T-cell (primary cell): Measurements from ENCODE around the gene SEPTIN6. TPM values are rescaled to one million over a fixed set of nuclear protein-coding genes. Genes with fewer than 3 reads are reported as not detected.

ENCODE experiments used
- ATAC-seq, 4 experiments: fragments of 200-7000 bp in 3 of 4; fragments of 150-1000 bp in 1 of 4; cut with Tn5 transposase; replicated peaks in 1 of 4; 1 replicate in 3 of 4; 2 replicates in 1 of 4; pipeline ENCODE4 v1.10.0; 2021; ENCODE audit warnings: moderate library complexity in 3 of 4, mild to moderate bottlenecking in 2 of 4, moderate number of reproducible peaks in 1 of 4
- CTCF ChIA-PET, 2 donors: fragments of 300-600 bp; sonication (Branson Sonifier 250); formaldehyde crosslinking; loops; one replicate each; lab custom pipeline; 2022; ENCODE audit warnings: antibody characterized with exemption in 2 of 2; lab: Charles Lee
- POLR2A ChIA-PET, 2 donors: fragments of 300-600 bp; sonication (Branson Sonifier 250); formaldehyde crosslinking; loops; one replicate each; lab custom pipeline; 2022; ENCODE audit warnings: antibody characterized with exemption in 2 of 2; lab: Charles Lee
- DNase-seq, 35 experiments: peaks; one replicate each; pipeline versions ENCODE4 v3.0.0 to v3.0.0-alpha.2; 2013 to 2023
- H3K27ac ChIP-seq: one replicate; pipeline ENCODE4 v1.5.1; 2013; ENCODE audit warnings: low read length
- H3K27me3 ChIP-seq, 2 experiments: replicated peaks in 1 of 2; 1 replicate in 1 of 2; 2 replicates in 1 of 2; pipeline versions ENCODE4 v1.6.1 to v1.7.0; 2013; ENCODE audit warnings: low read length in 1 of 2, mixed read lengths in 1 of 2; ENCODE audit not compliant: control insufficient read depth in 2 of 2, insufficient read depth in 2 of 2; ENCODE audit errors: extremely low read depth in 1 of 2
- H3K36me3 ChIP-seq, 2 donors: 1 replicate in 1 of 2; 2 replicates in 1 of 2; pipeline versions ENCODE4 v1.6.1 to v1.7.0; 2013; ENCODE audit warnings: low read length in 1 of 2; ENCODE audit not compliant: control insufficient read depth in 2 of 2, insufficient read depth in 1 of 2; ENCODE audit errors: extremely low read depth in 1 of 2
- H3K4me1 ChIP-seq, 2 experiments: 1 replicate in 1 of 2; 2 replicates in 1 of 2; pipeline versions ENCODE4 v1.6.1 to v1.7.0; 2013; ENCODE audit warnings: low read length in 2 of 2, mixed read lengths in 1 of 2; ENCODE audit not compliant: insufficient read depth in 2 of 2, control insufficient read depth in 1 of 2; ENCODE audit errors: extremely low read depth in 1 of 2
- H3K4me3 ChIP-seq, 2 donors: 1 replicate in 1 of 2; 2 replicates in 1 of 2; pipeline versions ENCODE4 v1.5.1 to v1.7.0; 2013; ENCODE audit warnings: mild to moderate bottlenecking in 2 of 2, low read length in 1 of 2, moderate library complexity in 1 of 2; ENCODE audit not compliant: control insufficient read depth in 1 of 2; ENCODE audit errors: extremely low read depth in 1 of 2
- H3K9me3 ChIP-seq: 2 replicates; pipeline ENCODE4 v1.7.0; 2013
- H3K27ac Mint-ChIP-seq, 2 donors: one replicate each; pipeline ENCODE4 v1.8.0; 2020 to 2021; ENCODE audit warnings: mild to moderate bottlenecking in 2 of 2, mixed read lengths in 2 of 2
- H3K27me3 Mint-ChIP-seq, 2 donors: one replicate each; pipeline ENCODE4 v1.8.0; 2021 to 2022; ENCODE audit warnings: mixed read lengths in 2 of 2
- H3K36me3 Mint-ChIP-seq: one replicate; pipeline ENCODE4 v1.8.0; 2021; ENCODE audit warnings: mixed read lengths
- H3K4me1 Mint-ChIP-seq, 3 donors: one replicate each; pipeline ENCODE4 v1.8.0; 2020 to 2022; ENCODE audit warnings: mixed read lengths in 3 of 3, mild to moderate bottlenecking in 1 of 3
- H3K4me3 Mint-ChIP-seq, 3 donors: one replicate each; pipeline ENCODE4 v1.8.0; 2020 to 2022; ENCODE audit warnings: mild to moderate bottlenecking in 3 of 3, mixed read lengths in 3 of 3, moderate library complexity in 3 of 3
- H3K9me3 Mint-ChIP-seq, 3 donors: one replicate each; pipeline ENCODE4 v1.8.0; 2020 to 2022; ENCODE audit warnings: mixed read lengths in 3 of 3
- WGBS: methylation state at CpG from one replicate; pipeline ENCODE4 v1.1.5; 2013; ENCODE audit warnings: missing lambda C conversion rate; ENCODE audit not compliant: insufficient coverage; 5-methylcytosine and 5-hydroxymethylcytosine counted together
- total RNA-seq, 35 experiments: library from RNA in 6 of 35; stranded (reverse) in 6 of 35; fragments of 120-200 nt in 1 of 35; gene quantifications; one replicate each; pipeline versions ENCODE4 v1.2.1 to v1.2.4 and lab custom pipeline; 2013 to 2026

The SEPTIN6 gene
- total RNA-seq, 5 donors from 2014 or later (not counting 1 experiment from before 2014, with no cell fraction given), result 171 to 269 (median 206) TPM

- Mint-ChIP-seq H3K4me3 (peak overlapping the region; percentile 90 to 94 (median 93)), H3K36me3 (no peaks in the 10 kb centered on the region), H3K4me1 (peaks cover 29 to 45% (median 31%) of the 10 kb centered on the region in 3 donors), H3K27ac (peak overlapping the region; percentile 43 to 77), H3K9me3 (no peaks in the 10 kb centered on the region), H3K27me3 (no peaks in the 10 kb centered on the region)
- ChIA-PET POLR2A (interaction anchor here (0.7 to 1.1 kb wide), 2 partner anchors 12 to 44 kb away, joined by 3 to 10 read pairs; no protein-coding TSS in a partner anchor), CTCF (interaction anchor here (0.6 to 1.6 kb wide), 6 partner anchors 10 to 90 kb away, joined by 3 to 9 read pairs (median 4); no protein-coding TSS in a partner anchor)
- H3K4me3 ChIP-seq, result peak overlapping the region; percentile 84 to 95
- H3K27me3 ChIP-seq, result no peaks in the 10 kb centered on the region
- peaks cover 12 to 24% of the 10 kb centered on the region in 2 experiments for H3K4me1 ChIP-seq
- no peak for DNase-seq
- no peaks in the 10 kb centered on the region for H3K9me3 ChIP-seq
- H3K36me3 ChIP-seq, result no peaks in the 10 kb centered on the region
- H3K27ac ChIP-seq, result peak overlapping the region; percentile 68
- WGBS, result no CpG with 5 or more reads among the region's 23 CpGs
- no peak for ATAC-seq
Observed at GRCh38 chrX:119693996-119694451, 1.1 kb upstream of the SEPTIN6 start.

GRCh38 chrX:119692191-119693039 is 553 bp downstream of the SEPTIN6 start:
- CTCF ChIA-PET, result interaction anchor here (0.5 to 1.6 kb wide), 14 partner anchors 8 to 651 kb away, joined by 3 to 7 read pairs (median 4); no protein-coding TSS in a partner anchor
- ATAC-seq (peak; percentile 36 to 59 (median 48)), DNase-seq (peak; percentile 47 to 79 (median 65))
- Mint-ChIP-seq H3K27ac (peak overlapping the region; percentile 94 to 98), H3K4me3 (peak overlapping the region; percentile 93 to 96 (median 94)), H3K36me3 (no peaks in the 10 kb centered on the region), H3K4me1 (peaks cover 40 to 50% (median 42%) of the 10 kb centered on the region in 3 donors), H3K27me3 (no peaks in the 10 kb centered on the region), H3K9me3 (no peaks in the 10 kb centered on the region)
- H3K4me1 ChIP-seq, result peaks cover 24 to 39% of the 10 kb centered on the region in 2 experiments
- under 1% methylated on average over 17 of the region's 66 CpGs for WGBS
- POLR2A ChIA-PET, result interaction anchor here (0.5 to 1.9 kb wide), 17 partner anchors 8 to 196 kb away, joined by 3 to 12 read pairs (median 6); partner anchors contain the start of gene RPL39 (in 1 of the 2)
- H3K36me3 ChIP-seq, result no peaks in the 10 kb centered on the region
- H3K9me3 ChIP-seq, result no peaks in the 10 kb centered on the region
- peak overlapping the region; percentile 84 to 95 for H3K4me3 ChIP-seq
- no peaks in the 10 kb centered on the region for H3K27me3 ChIP-seq
- H3K27ac ChIP-seq, result peak overlapping the region; percentile 68

GRCh38 chrX:119690921-119691716 is 1.8 kb downstream of the SEPTIN6 start:
- H3K4me1 ChIP-seq, result peaks cover 33 to 51% of the 10 kb centered on the region in 2 experiments
- Mint-ChIP-seq H3K36me3 (no peaks in the 10 kb centered on the region), H3K4me1 (peaks cover 53 to 62% (median 53%) of the 10 kb centered on the region in 3 donors), H3K27me3 (no peaks in the 10 kb centered on the region), H3K4me3 (peak overlapping the region; percentile 93 to 96 (median 94)), H3K9me3 (no peaks in the 10 kb centered on the region), H3K27ac (peak overlapping the region; percentile 94 to 98)
- H3K27ac ChIP-seq, result peak overlapping the region; percentile 68
- no peaks in the 10 kb centered on the region for H3K36me3 ChIP-seq
- WGBS, result no CpG with 5 or more reads among the region's 8 CpGs
- ChIA-PET CTCF (interaction anchor here (0.5 to 2.0 kb wide), 11 partner anchors 9 to 1158 kb away, joined by 3 to 7 read pairs (median 3); no protein-coding TSS in a partner anchor), POLR2A (interaction anchor here (0.6 to 1.9 kb wide), 10 partner anchors 9 to 195 kb away, joined by 3 to 16 read pairs (median 5); no protein-coding TSS in a partner anchor)
- no peaks in the 10 kb centered on the region for H3K27me3 ChIP-seq
- no peaks in the 10 kb centered on the region for H3K9me3 ChIP-seq
- peak overlapping the region; percentile 84 to 95 for H3K4me3 ChIP-seq
- DNase-seq (peak in 30 of 35 experiments; percentile 39 to 76 (median 60)), ATAC-seq (no peak)

- Histone ChIP-seq H3K27me3 (no peaks in the 10 kb centered on the region), H3K9me3 (no peaks in the 10 kb centered on the region), H3K36me3 (no peaks in the 10 kb centered on the region), H3K4me3 (peak overlapping the region; percentile 25 to 52), H3K4me1 (peaks cover 47 to 67% of the 10 kb centered on the region in 2 experiments), H3K27ac (peak overlapping the region; percentile 68)
- DNase-seq (peak in 14 of 35 experiments; percentile 24 to 75 (median 46)), ATAC-seq (peak; percentile 17 to 42 (median 28))
- Mint-ChIP-seq H3K4me3 (peak overlapping the region; percentile 93 to 96 (median 94)), H3K36me3 (no peaks in the 10 kb centered on the region), H3K4me1 (peaks cover 61 to 79% (median 71%) of the 10 kb centered on the region in 3 donors), H3K27me3 (no peaks in the 10 kb centered on the region), H3K27ac (peak overlapping the region; percentile 94 to 98), H3K9me3 (no peaks in the 10 kb centered on the region)
- CTCF ChIA-PET, result interaction anchor here (0.6 to 1.7 kb wide), 7 partner anchors 12 to 114 kb away, joined by 3 to 6 read pairs (median 4); no protein-coding TSS in a partner anchor
- 0% methylated on average over 1 of the region's 4 CpGs for WGBS
- POLR2A ChIA-PET, result interaction anchor here in 1 of 2 donors (0.6 to 1.2 kb wide), 5 partner anchors 10 to 100 kb away, joined by 3 to 7 read pairs (median 4); no protein-coding TSS in a partner anchor
Observed at GRCh38 chrX:119688911-119689321, 4.1 kb downstream of the SEPTIN6 start.

GRCh38 chrX:119687661-119688413 is 5.1 kb downstream of the SEPTIN6 start:
- Mint-ChIP-seq H3K9me3 (no peaks in the 10 kb centered on the region), H3K4me1 (peaks cover 65 to 81% (median 76%) of the 10 kb centered on the region in 3 donors), H3K27ac (peak overlapping the region; percentile 94 to 98), H3K27me3 (no peaks in the 10 kb centered on the region), H3K36me3 (no peaks in the 10 kb centered on the region), H3K4me3 (peak overlapping the region; percentile 93 to 96 (median 94))
- H3K27ac ChIP-seq, result peak overlapping the region; percentile 68
- H3K9me3 ChIP-seq, result no peaks in the 10 kb centered on the region
- H3K27me3 ChIP-seq, result no peaks in the 10 kb centered on the region
- ChIA-PET CTCF (interaction anchor here (0.7 to 1.5 kb wide), 3 partner anchors 11 to 42 kb away, joined by 4 to 5 read pairs (median 4); no protein-coding TSS in a partner anchor), POLR2A (interaction anchor here in 1 of 2 donors (0.6 to 1.2 kb wide), 4 partner anchors 9 to 108 kb away, joined by 3 to 11 read pairs (median 6); no protein-coding TSS in a partner anchor)
- H3K4me1 ChIP-seq, result peaks cover 55 to 69% of the 10 kb centered on the region in 2 experiments
- WGBS, result 0% methylated on average over 1 of the region's 5 CpGs
- H3K36me3 ChIP-seq, result no peaks in the 10 kb centered on the region
- peak in 2 of 35 experiments; percentile 37 to 55 for DNase-seq
- no peak for ATAC-seq
- H3K4me3 ChIP-seq, result peak overlapping the region; percentile 25 to 52
